NCI-H226 (cell line): ENCODE data around the gene CCDC179.

Source experiments
- DNase-seq: peaks from one replicate; pipeline ENCODE4 v3.0.0-alpha.2; 2015

The CCDC179 gene

GRCh38 chr11:22860241-22860640, at the start of gene CCDC179:
Gene CCDC179 (minus strand): TSS chr11:22860474. CDS start chr11:22860421, 53 bp downstream.
- DNase-seq: no peak

GRCh38 chr11:22903782-22904181, 43.5 kb upstream of the CCDC179 start:
- DNase-seq: no peak

- no peak for DNase-seq
These were observed 41.3 kb upstream of the CCDC179 start for GRCh38 chr11:22901603-22902002.

GRCh38 chr11:22900764-22901486, 40.7 kb upstream of the CCDC179 start:
- DNase-seq: no peak

GRCh38 chr11:22898036-22898435, 37.8 kb upstream of the CCDC179 start:
- no peak for DNase-seq

- no peak for DNase-seq
These were observed 30.0 kb upstream of the CCDC179 start for GRCh38 chr11:22890227-22890626.

- DNase-seq: no peak
These were observed 23.9 kb upstream of the CCDC179 start for GRCh38 chr11:22884217-22884616.

GRCh38 chr11:22879630-22880029, 19.4 kb upstream of the CCDC179 start:
- DNase-seq: no peak

GRCh38 chr11:22878604-22879003, 18.3 kb upstream of the CCDC179 start:
- DNase-seq: no peak

GRCh38 chr11:22878039-22878438, 17.8 kb upstream of the CCDC179 start:
- no peak for DNase-seq

GRCh38 chr11:22875869-22876473, 15.7 kb upstream of the CCDC179 start:
- peak; percentile 56 for DNase-seq

- DNase-seq: no peak
These were observed 9.1 kb upstream of the CCDC179 start for GRCh38 chr11:22869325-22869724.

GRCh38 chr11:22859756-22860155, 518 bp downstream of the CCDC179 start:
- DNase-seq: no peak

- no peak for DNase-seq
These were observed 8.8 kb downstream of the CCDC179 start for GRCh38 chr11:22851477-22851876.

GRCh38 chr11:22846726-22847125, 13.5 kb downstream of the CCDC179 start:
- no peak for DNase-seq

- DNase-seq: peak; percentile 6
These were observed 27.8 kb downstream of the CCDC179 start for GRCh38 chr11:22832315-22833015.

- DNase-seq: no peak
These were observed 30.2 kb downstream of the CCDC179 start for GRCh38 chr11:22830082-22830414.

GRCh38 chr11:22829231-22830081, 30.8 kb downstream of the CCDC179 start, which contains the start of gene SVIP:
Gene SVIP (minus strand): TSS chr11:22829801. CDS start chr11:22829748, 53 bp downstream.
- peak; percentile 81 for DNase-seq

- DNase-seq: no peak
These were observed 31.9 kb downstream of the CCDC179 start for GRCh38 chr11:22828373-22828772.

- DNase-seq: no peak
These were observed 38.1 kb downstream of the CCDC179 start for GRCh38 chr11:22822203-22822602.

- no peak for DNase-seq
These were observed 50.4 kb downstream of the CCDC179 start for GRCh38 chr11:22809893-22810292.

- no peak for DNase-seq
These were observed 51.6 kb downstream of the CCDC179 start for GRCh38 chr11:22808571-22809197.
